Lower lobe of right lung (tissue), 2 donors: ENCODE measurements around the gene GPR146. TPM values are rescaled to one million over a fixed set of nuclear protein-coding genes. Genes with fewer than 3 reads are reported as not detected.

Source experiments
- ATAC-seq, 2 donors: fragments of 200-7000 bp; cut with Tn5 transposase; one replicate each; pipeline ENCODE4 v1.9.1; 2020 to 2022; ENCODE audit warnings: mild to moderate bottlenecking in 2 of 2, moderate library complexity in 2 of 2
- DNase-seq: peaks from one replicate; pipeline ENCODE4 v3.0.0-alpha.2; 2020
- H3K27ac ChIP-seq: fragments of 200-600 bp; one replicate; pipeline ENCODE4 v1.8.0; 2022
- H3K27me3 ChIP-seq: fragments of 200-600 bp; one replicate; pipeline ENCODE4 v1.8.0; 2022; ENCODE audit warnings: low read depth
- H3K36me3 ChIP-seq: fragments of 200-600 bp; one replicate; pipeline ENCODE4 v1.8.0; 2022; ENCODE audit warnings: mild to moderate bottlenecking
- H3K4me1 ChIP-seq: fragments of 200-600 bp; one replicate; pipeline ENCODE4 v1.8.0; 2022
- H3K4me3 ChIP-seq: fragments of 200-600 bp; one replicate; pipeline ENCODE4 v1.8.0; 2022; ENCODE audit warnings: mild to moderate bottlenecking
- H3K9me3 ChIP-seq: fragments of 200-600 bp; one replicate; pipeline ENCODE4 v1.8.0; 2022
- intact Hi-C: fragments of 100-400 bp; cut with DNase I; formaldehyde crosslinking; loops from one replicate; pipeline ENCODE4 v1.11.0; 2022
- total RNA-seq: library from RNA; stranded (reverse); fragmentation: NEBNext Ultra II Directional; extraction: Animal tissue kit (Norgen Biotek cat#: 25700); gene quantifications from one replicate; pipeline ENCODE4 v1.2.1, GENCODE V29; 2021
- TF ChIP-seq, protein P1 (sequence below): fragments of 200-600 bp; IDR thresholded peaks from one replicate; pipeline ENCODE4 v1.8.0; 2022; ENCODE audit warnings: antibody characterized with exemption, mild to moderate bottlenecking
- donor health status: DM: no; HTN: yes; CAD: no; lungs with severe emphysema.

GPR146 gene
- total RNA-seq, 1 donor from 2014 or later = 44.8 TPM

DNA sequence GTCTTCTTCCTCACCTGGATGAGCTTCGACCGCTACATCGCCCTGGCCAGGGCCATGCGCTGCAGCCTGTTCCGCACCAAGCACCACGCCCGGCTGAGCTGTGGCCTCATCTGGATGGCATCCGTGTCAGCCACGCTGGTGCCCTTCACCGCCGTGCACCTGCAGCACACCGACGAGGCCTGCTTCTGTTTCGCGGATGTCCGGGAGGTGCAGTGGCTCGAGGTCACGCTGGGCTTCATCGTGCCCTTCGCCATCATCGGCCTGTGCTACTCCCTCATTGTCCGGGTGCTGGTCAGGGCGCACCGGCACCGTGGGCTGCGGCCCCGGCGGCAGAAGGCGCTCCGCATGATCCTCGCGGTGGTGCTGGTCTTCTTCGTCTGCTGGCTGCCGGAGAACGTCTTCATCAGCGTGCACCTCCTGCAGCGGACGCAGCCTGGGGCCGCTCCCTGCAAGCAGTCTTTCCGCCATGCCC, 47.9 kb downstream of the GPR146 start:
- intact Hi-C loops = no loop called here
- DNase-seq (no peak), ATAC-seq (no peak)
- H3K27me3 ChIP-seq = no peaks in the 10 kb centered on the region
- peaks cover 24% of the 10 kb centered on the region for H3K4me1 ChIP-seq
- no peaks in the 10 kb centered on the region for H3K9me3 ChIP-seq
- H3K36me3 ChIP-seq = peaks cover 27% of the 10 kb centered on the region
- H3K27ac ChIP-seq = no peak overlapping the region
- H3K4me3 ChIP-seq = no peak overlapping the region
- TF ChIP-seq, protein P1, sequence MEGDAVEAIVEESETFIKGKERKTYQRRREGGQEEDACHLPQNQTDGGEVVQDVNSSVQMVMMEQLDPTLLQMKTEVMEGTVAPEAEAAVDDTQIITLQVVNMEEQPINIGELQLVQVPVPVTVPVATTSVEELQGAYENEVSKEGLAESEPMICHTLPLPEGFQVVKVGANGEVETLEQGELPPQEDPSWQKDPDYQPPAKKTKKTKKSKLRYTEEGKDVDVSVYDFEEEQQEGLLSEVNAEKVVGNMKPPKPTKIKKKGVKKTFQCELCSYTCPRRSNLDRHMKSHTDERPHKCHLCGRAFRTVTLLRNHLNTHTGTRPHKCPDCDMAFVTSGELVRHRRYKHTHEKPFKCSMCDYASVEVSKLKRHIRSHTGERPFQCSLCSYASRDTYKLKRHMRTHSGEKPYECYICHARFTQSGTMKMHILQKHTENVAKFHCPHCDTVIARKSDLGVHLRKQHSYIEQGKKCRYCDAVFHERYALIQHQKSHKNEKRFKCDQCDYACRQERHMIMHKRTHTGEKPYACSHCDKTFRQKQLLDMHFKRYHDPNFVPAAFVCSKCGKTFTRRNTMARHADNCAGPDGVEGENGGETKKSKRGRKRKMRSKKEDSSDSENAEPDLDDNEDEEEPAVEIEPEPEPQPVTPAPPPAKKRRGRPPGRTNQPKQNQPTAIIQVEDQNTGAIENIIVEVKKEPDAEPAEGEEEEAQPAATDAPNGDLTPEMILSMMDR = no peak

DNA sequence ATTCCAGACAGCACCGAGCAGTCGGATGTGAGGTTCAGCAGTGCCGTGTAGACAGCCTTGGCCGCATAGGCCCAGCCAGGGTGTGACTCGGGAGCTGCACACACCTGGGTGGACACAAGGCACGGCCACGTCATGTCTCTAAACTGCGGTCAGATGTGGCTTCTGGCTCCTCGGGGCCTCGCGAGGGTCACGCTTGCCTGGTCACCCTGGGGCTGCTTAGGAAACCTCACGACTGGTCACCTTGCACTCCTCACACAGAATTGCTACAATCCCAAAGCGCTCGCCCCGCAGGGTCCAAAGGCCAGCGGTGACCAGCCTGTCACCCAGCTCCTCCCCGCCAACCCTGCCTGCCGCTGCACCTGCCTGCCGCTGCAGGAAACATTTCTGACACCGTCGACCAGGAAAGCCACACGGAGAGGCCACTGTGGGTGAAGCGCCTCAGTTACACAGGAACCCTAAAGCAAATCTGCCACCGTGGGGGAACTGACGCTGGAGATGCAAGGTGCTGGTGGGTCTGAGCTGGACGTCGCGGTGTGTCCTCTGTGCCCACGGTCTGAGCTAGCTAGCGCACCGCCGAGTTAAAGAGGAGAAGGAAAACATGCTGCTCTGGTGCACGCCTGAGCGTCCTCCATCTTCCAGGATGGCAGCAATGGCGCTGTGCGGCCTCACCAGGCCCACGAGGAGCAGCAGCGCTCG, 48.6 kb downstream of the GPR146 start:
- Histone ChIP-seq H3K9me3 (no peaks in the 10 kb centered on the region), H3K27ac (no peak overlapping the region), H3K36me3 (peaks cover 27% of the 10 kb centered on the region), H3K4me3 (no peak overlapping the region), H3K27me3 (no peaks in the 10 kb centered on the region), H3K4me1 (peaks cover 17% of the 10 kb centered on the region)
- TF ChIP-seq, protein P1 = no peak
- intact Hi-C loops = no loop called here
- DNase-seq (no peak), ATAC-seq (no peak)

DNA sequence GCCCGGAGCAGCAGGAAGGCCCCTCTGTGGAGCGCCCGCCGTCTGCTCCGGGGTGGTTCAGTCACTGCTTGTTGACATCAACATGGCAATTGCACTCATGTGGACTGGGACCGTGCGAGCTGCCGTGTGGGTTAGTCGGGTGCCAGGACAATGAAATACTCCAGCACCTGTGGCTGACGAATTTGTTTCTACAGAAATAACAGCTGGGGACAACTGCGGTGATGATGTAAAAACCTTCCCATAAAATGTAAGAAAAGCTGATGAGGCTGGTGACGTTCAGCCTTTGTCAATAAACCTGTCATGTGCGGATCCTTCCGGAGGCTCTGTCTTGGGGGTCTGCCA, 49.1 kb downstream of the GPR146 start:
- H3K4me1 ChIP-seq = peaks cover 11% of the 10 kb centered on the region
- H3K36me3 ChIP-seq = peaks cover 27% of the 10 kb centered on the region
- H3K9me3 ChIP-seq = no peaks in the 10 kb centered on the region
- intact Hi-C loops = no loop called here
- TF ChIP-seq, protein P1 = no peak
- no peak overlapping the region for H3K27ac ChIP-seq
- H3K27me3 ChIP-seq = no peaks in the 10 kb centered on the region
- no peak for DNase-seq
- no peak for ATAC-seq
- no peak overlapping the region for H3K4me3 ChIP-seq

DNA sequence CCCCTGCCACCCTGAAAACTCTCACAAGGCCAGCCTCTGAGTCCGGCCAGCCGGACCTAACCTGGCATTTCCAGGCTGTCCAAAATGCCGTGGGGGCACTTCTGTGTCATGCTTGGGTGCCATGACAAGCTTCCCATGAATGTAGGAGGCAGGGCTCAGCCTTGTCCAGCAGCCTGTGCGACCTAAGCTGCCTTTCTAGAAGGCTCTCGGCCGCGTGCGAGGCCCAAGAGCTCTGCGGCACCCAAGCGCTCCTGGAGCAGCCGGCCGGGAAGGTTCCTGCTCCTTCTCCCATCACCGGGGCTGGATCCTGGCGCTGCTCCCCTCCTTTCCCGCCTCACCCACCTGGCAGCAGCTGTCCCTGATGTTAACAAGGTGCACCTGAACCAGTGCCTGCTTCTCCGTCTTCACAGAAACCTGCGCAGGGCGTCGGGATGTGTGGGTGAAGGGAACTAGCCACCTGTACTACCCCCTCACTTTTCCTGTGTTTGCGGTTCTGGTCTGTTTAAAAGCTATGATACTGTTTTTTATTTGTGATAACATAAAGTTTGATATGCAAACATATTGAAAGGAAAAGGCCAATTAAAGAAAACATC, 49.7 kb downstream of the GPR146 start:
- Histone ChIP-seq H3K27me3 (no peaks in the 10 kb centered on the region), H3K4me1 (peaks cover 8% of the 10 kb centered on the region), H3K9me3 (no peaks in the 10 kb centered on the region), H3K36me3 (peaks cover 27% of the 10 kb centered on the region), H3K27ac (no peak overlapping the region), H3K4me3 (no peak overlapping the region)
- DNase-seq = no peak
- TF ChIP-seq, protein P1 = no peak
- no peak for ATAC-seq
- intact Hi-C loops = no loop called here

DNA sequence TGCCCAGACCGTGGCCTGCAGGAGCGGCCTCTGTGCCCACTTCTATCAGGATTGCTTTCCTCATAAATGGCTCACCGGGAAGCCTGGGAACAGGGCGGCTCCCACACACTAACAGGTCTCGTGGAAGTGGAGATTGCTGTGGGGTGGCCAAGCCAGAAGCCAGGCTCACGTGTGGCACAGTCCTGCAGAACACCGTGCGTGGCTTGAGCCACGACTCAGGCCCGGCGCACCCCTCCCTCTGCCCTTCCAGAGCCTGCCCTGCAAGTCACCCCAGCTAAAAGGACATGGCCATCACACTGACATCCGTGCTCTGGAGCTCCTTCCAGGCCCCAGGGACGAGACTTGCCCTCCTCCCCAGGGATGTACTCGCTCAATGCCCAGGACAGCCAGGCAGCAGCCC, 50.5 kb downstream of the GPR146 start:
- no peaks in the 10 kb centered on the region for H3K27me3 ChIP-seq
- DNase-seq (no peak), ATAC-seq (no peak)
- TF ChIP-seq, protein P1 = no peak
- H3K36me3 ChIP-seq = peaks cover 27% of the 10 kb centered on the region
- peaks cover 8% of the 10 kb centered on the region for H3K4me1 ChIP-seq
- H3K27ac ChIP-seq = no peak overlapping the region
- H3K4me3 ChIP-seq = no peak overlapping the region
- H3K9me3 ChIP-seq = no peaks in the 10 kb centered on the region
- intact Hi-C loops = no loop called here
